ENCODE data around the gene NOM1.
"Not testable (repeated sequence)": the region's sequence is repeated elsewhere in the genome, so short reads cannot be mapped to it uniquely, and the experiment has no call there.

- not testable (repeated sequence) for TF ChIP-seq POLR2A (IDR thresholded peaks at IDR 0.05)
- TF ChIP-seq, protein P1, sequence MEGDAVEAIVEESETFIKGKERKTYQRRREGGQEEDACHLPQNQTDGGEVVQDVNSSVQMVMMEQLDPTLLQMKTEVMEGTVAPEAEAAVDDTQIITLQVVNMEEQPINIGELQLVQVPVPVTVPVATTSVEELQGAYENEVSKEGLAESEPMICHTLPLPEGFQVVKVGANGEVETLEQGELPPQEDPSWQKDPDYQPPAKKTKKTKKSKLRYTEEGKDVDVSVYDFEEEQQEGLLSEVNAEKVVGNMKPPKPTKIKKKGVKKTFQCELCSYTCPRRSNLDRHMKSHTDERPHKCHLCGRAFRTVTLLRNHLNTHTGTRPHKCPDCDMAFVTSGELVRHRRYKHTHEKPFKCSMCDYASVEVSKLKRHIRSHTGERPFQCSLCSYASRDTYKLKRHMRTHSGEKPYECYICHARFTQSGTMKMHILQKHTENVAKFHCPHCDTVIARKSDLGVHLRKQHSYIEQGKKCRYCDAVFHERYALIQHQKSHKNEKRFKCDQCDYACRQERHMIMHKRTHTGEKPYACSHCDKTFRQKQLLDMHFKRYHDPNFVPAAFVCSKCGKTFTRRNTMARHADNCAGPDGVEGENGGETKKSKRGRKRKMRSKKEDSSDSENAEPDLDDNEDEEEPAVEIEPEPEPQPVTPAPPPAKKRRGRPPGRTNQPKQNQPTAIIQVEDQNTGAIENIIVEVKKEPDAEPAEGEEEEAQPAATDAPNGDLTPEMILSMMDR (IDR thresholded peaks at IDR 0.05): not testable (repeated sequence)
These were observed 3.7 kb downstream of the NOM1 start for GRCh38 chr7:156953215-156953614.

Data from uterus (tissue), 2 donors.